HCT116 (cell line): ENCODE measurements around the gene OSCP1. TPM values are rescaled to one million over a fixed set of nuclear protein-coding genes. Genes with fewer than 3 reads are reported as not detected.

Source experiments
- ATAC-seq: fragments of 200-7000 bp; cut with Tn5 transposase; 2 replicates; pipeline ENCODE4 v1.9.1; 2020; ENCODE audit warnings: mild to moderate bottlenecking, moderate library complexity
- BruUV-seq: library from RNA; stranded (reverse); fragments of 400-500 nt; replicated peaks from 2 replicates; lab custom pipeline; 2021; lab: Mats Ljungman, UMichigan
- CTCF ChIA-PET: fragments of 300-600 bp; sonication (Branson Sonifier 250); formaldehyde crosslinking; loops from one replicate; lab custom pipeline; 2021; ENCODE audit warnings: antibody characterized with exemption; lab: Charles Lee
- POLR2A ChIA-PET: fragments of 300-600, 350-600 bp; sonication (Branson Sonifier 250); formaldehyde crosslinking; loops from one replicate; lab custom pipeline; 2021; ENCODE audit warnings: antibody characterized with exemption; lab: Charles Lee
- RAD21 ChIA-PET, 2 experiments: fragments of 300-600 bp; sonication (Branson Sonifier 250); formaldehyde crosslinking; loops; one replicate each; lab custom pipeline; 2023; ENCODE audit warnings: low total read pairs in 2 of 2; ENCODE audit not compliant: uncharacterized antibody in 2 of 2, unreplicated experiment in 2 of 2, low non-redundant PET in 1 of 2; lab: Charles Lee
- DNase-seq: peaks from one replicate; pipeline ENCODE4 v3.0.0-alpha.2; 2010; ENCODE audit warnings: low read depth, low spot score
- H2AFZ ChIP-seq: fragments of 200-600 bp; shearing (Covaris generic), sonication (generic); 2 replicates; pipeline ENCODE4 v1.6.1; 2017; ENCODE audit warnings: low read depth, mixed run types, mixed read lengths, antibody characterized with exemption, low read length; ENCODE audit not compliant: poor library complexity, severe bottlenecking
- H3K27ac ChIP-seq: 2 replicates; pipeline ENCODE4 v1.5.1; 2012; ENCODE audit warnings: low read depth, low read length
- H3K27me3 ChIP-seq: fragments of 200-600 bp; sonication (generic); 2 replicates; pipeline ENCODE4 v1.6.1; 2016; ENCODE audit warnings: mixed run types, low read length, mixed read lengths; ENCODE audit not compliant: insufficient read depth
- H3K36me3 ChIP-seq, 2 experiments: fragments of 200-500 bp in 1 of 2; fragments of 200-600 bp in 1 of 2; sonication (Bioruptor generic) in 1 of 2; sonication (generic) in 1 of 2; 2 replicates each; pipeline versions ENCODE4 v1.5.1 to v1.6.1; 2014 to 2016; ENCODE audit warnings: low read length in 2 of 2, inconsistent platforms in 1 of 2, mixed read lengths in 1 of 2, mixed run types in 1 of 2; ENCODE audit not compliant: insufficient read depth in 2 of 2, control insufficient read depth in 1 of 2
- H3K4me1 ChIP-seq, 2 experiments: fragments of 200-600 bp in 1 of 2; sonication (generic) in 1 of 2; 2 replicates each; pipeline versions ENCODE4 v1.5.1 to v1.6.1; 2012 to 2017; ENCODE audit warnings: low read length in 2 of 2, inconsistent platforms in 1 of 2, mild to moderate bottlenecking in 1 of 2, mixed read lengths in 1 of 2, mixed run types in 1 of 2, moderate library complexity in 1 of 2; ENCODE audit not compliant: insufficient read depth in 2 of 2, control insufficient read depth in 1 of 2
- H3K4me2 ChIP-seq: fragments of 200-600 bp; sonication (generic); 2 replicates; pipeline ENCODE4 v1.6.1; 2017; ENCODE audit warnings: mixed run types, low read length, mixed read lengths
- H3K4me3 ChIP-seq, 2 experiments: fragments of 200-600 bp in 1 of 2; sonication (generic) in 1 of 2; replicated peaks in 1 of 2; 2 replicates each; pipeline ENCODE4 v1.5.1; 2011 to 2016; ENCODE audit warnings: low read length in 2 of 2, control low read depth in 1 of 2, low read depth in 1 of 2, mild to moderate bottlenecking in 1 of 2, mixed read lengths in 1 of 2, mixed run types in 1 of 2
- H3K79me2 ChIP-seq: fragments of 200-600 bp; sonication (generic); 2 replicates; pipeline ENCODE4 v1.6.1; 2017; ENCODE audit warnings: mild to moderate bottlenecking, mixed run types, low read length, moderate library complexity, mixed read lengths; ENCODE audit not compliant: insufficient read depth
- H3K9ac ChIP-seq: fragments of 200-600 bp; sonication (generic); 2 replicates; pipeline ENCODE4 v1.6.1; 2016; ENCODE audit warnings: low read length, mixed read lengths
- H3K9me2 ChIP-seq: fragments of 200-600 bp; sonication (generic), shearing (Covaris generic); 2 replicates; pipeline ENCODE4 v1.6.1; 2017; ENCODE audit warnings: mixed run types, mild to moderate bottlenecking, moderate library complexity; ENCODE audit not compliant: insufficient read depth
- H3K9me3 ChIP-seq, 2 experiments: fragments of 200-500 bp in 1 of 2; fragments of 200-600 bp in 1 of 2; sonication (Bioruptor generic) in 1 of 2; sonication (generic) in 1 of 2; 2 replicates each; pipeline ENCODE4 v1.6.1; 2014 to 2017; ENCODE audit warnings: low read length in 2 of 2, mixed read lengths in 2 of 2, inconsistent platforms in 1 of 2, low read depth in 1 of 2, mild to moderate bottlenecking in 1 of 2, mixed run types in 1 of 2, moderate library complexity in 1 of 2; ENCODE audit not compliant: control insufficient read depth in 1 of 2, insufficient read depth in 1 of 2
- H4K20me1 ChIP-seq: fragments of 200-600 bp; sonication (generic), shearing (Covaris generic); 2 replicates; pipeline ENCODE4 v1.6.1; 2017; ENCODE audit warnings: mixed run types, mild to moderate bottlenecking, moderate library complexity; ENCODE audit not compliant: insufficient read depth
- CEBPB ChIP-seq: IDR thresholded peaks from 2 replicates; pipeline ENCODE4 v1.6.1; 2012; ENCODE audit warnings: low read depth
- ELF1 ChIP-seq: IDR thresholded peaks from 2 replicates; pipeline ENCODE4 v1.6.1; 2012; ENCODE audit warnings: low read depth, borderline replicate concordance
- POLR2AphosphoS5 ChIP-seq: IDR thresholded peaks from 2 replicates; pipeline ENCODE4 v1.6.1; 2011; ENCODE audit warnings: mild to moderate bottlenecking, low read depth, low read length, moderate library complexity
- REST ChIP-seq: IDR thresholded peaks from 2 replicates; pipeline ENCODE4 v1.6.1; 2012; ENCODE audit warnings: low read depth
- YY1 ChIP-seq: IDR thresholded peaks from 2 replicates; pipeline ENCODE4 v1.6.1; 2011; ENCODE audit warnings: low read length, low read depth, moderate library complexity, mild to moderate bottlenecking; ENCODE audit not compliant: insufficient replicate concordance; ENCODE audit errors: extremely low read depth
- ZBTB33 ChIP-seq: IDR thresholded peaks from 2 replicates; pipeline ENCODE4 v1.6.1; 2011; ENCODE audit warnings: mild to moderate bottlenecking, low read length, moderate library complexity; ENCODE audit not compliant: insufficient replicate concordance; ENCODE audit errors: extremely low read depth
- ZFX ChIP-seq: fragments of 450-650 bp; IDR thresholded peaks from 2 replicates; pipeline ENCODE4 v1.6.1; 2017
- intact Hi-C: fragments of 100-400 bp; cut with micrococcal nuclease; formaldehyde crosslinking; loops from 2 replicates; pipeline ENCODE4 v1.10.0; 2022
- total RNA-seq: library from RNA; stranded (reverse); gene quantifications from one replicate; pipeline ENCODE4 v1.2.1, GENCODE V29; 2021; ENCODE audit not compliant: unreplicated experiment

Gene OSCP1
- total RNA-seq, 1 experiment from 2014 or later = 4.1 TPM

- Histone ChIP-seq H3K36me3 (peaks cover under 1 to 2% of the 10 kb centered on the region in 2 experiments; a peak in 2 of 4 replicates), H3K9ac (peak within 1 kb of the TSS; percentile 84), H3K27ac (peak within 1 kb of the TSS; percentile 89), H3K4me2 (peak within 1 kb of the TSS; percentile 96), H4K20me1 (no peaks in the 10 kb centered on the region), H3K9me3 (no peaks in the 10 kb centered on the region), H3K9me2 (no peaks in the 10 kb centered on the region), H3K27me3 (no peaks in the 10 kb centered on the region), H3K4me3 (peak within 1 kb of the TSS; percentile 87 to 96), H3K4me1 (peaks cover 16 to 32% of the 10 kb centered on the region in 2 experiments), H3K79me2 (peaks cover 48% of the 10 kb centered on the region), H2AFZ (no peak within 1 kb of the TSS)
- TF ChIP-seq ZFX (peak; percentile 37; the same call in 1 of the 2 replicates), POLR2AphosphoS5 (peak; percentile 27), ZBTB33 (peak; percentile 12), CEBPB (no peak), REST (no peak), ELF1 (no peak), YY1 (peak; percentile 99)
- peak; percentile 87 for ATAC-seq
- RAD21 ChIA-PET = interaction anchor here in 1 of 2 experiments (0.9 kb wide), 1 partner anchor 64 kb away, joined by 3 read pairs; no protein-coding TSS in a partner anchor
- POLR2A ChIA-PET = interaction anchor here (0.6 to 5.5 kb wide), 14 partner anchors 10 to 236 kb away, joined by 3 to 219 read pairs (median 6); partner anchors contain the start of genes EVA1B, LSM10, OSCP1 and SH3D21
- CTCF ChIA-PET = interaction anchor here (1.0 to 1.8 kb wide), 6 partner anchors 9 to 65 kb away, joined by 3 to 7 read pairs (median 4); partner anchors contain the start of genes LSM10 and OSCP1
- BruUV-seq = no TSS peak
- DNase-seq = peak; percentile 99
- intact Hi-C loops = loop anchor here (1.0 to 10.0 kb wide), 2 partner anchors 16 to 231 kb away; partner anchors contain the start of gene MAP7D1
Observed at GRCh38 chr1:36385410-36386264, 64.6 kb downstream of the OSCP1 start, which contains the start of gene STK40. Gene STK40 (minus strand): TSS chr1:36385924. CDS start chr1:36361332, 24,592 bp downstream.
